ENCODE results near the gene ALG11. TPM values are rescaled to one million over a fixed set of nuclear protein-coding genes. Genes with fewer than 3 reads are reported as not detected.

Gene ALG11
- total and polyA plus RNA-seq, 12 donors = 2.8 to 24.9 (median 21.0) TPM

GRCh38 chr13:52061587-52061986 lies 49.4 kb downstream of the ALG11 start:
- Histone ChIP-seq H3K36me3 (no peaks in the 10 kb centered on the region), H3K4me1 (peaks cover 0 to 19% (median 13%) of the 10 kb centered on the region in 9 donors), H3K27me3 (no peaks in the 10 kb centered on the region), H3K27ac (peak overlapping the region in 7 of 10 donors; percentile 3 to 87 (median 82)), H3K4me3 (peak overlapping the region in 1 of 10 donors; percentile 11), H3K9me3 (peaks cover 0 to 25% (median 13%) of the 10 kb centered on the region in 11 donors)
- intact Hi-C loops (cut with DNase I) = no loop called here
- ATAC-seq = peak in 7 of 8 donors; percentile 72 to 97 (median 84)
- TF ChIP-seq, protein P1, sequence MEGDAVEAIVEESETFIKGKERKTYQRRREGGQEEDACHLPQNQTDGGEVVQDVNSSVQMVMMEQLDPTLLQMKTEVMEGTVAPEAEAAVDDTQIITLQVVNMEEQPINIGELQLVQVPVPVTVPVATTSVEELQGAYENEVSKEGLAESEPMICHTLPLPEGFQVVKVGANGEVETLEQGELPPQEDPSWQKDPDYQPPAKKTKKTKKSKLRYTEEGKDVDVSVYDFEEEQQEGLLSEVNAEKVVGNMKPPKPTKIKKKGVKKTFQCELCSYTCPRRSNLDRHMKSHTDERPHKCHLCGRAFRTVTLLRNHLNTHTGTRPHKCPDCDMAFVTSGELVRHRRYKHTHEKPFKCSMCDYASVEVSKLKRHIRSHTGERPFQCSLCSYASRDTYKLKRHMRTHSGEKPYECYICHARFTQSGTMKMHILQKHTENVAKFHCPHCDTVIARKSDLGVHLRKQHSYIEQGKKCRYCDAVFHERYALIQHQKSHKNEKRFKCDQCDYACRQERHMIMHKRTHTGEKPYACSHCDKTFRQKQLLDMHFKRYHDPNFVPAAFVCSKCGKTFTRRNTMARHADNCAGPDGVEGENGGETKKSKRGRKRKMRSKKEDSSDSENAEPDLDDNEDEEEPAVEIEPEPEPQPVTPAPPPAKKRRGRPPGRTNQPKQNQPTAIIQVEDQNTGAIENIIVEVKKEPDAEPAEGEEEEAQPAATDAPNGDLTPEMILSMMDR (IDR thresholded peaks at IDR 0.05) = no peak
- WGBS, 2 donors = 8 to 11% methylated on average over 3 of the region's 3 CpGs
- DNase-seq = peak in 1 of 2 donors; percentile 13

- DNase-seq (no peak), ATAC-seq (no peak)
- Histone ChIP-seq H3K9me3 (peaks cover 0 to 59% (median 28%) of the 10 kb centered on the region in 11 donors), H3K36me3 (no peaks in the 10 kb centered on the region), H3K4me1 (peaks cover 0 to 4% (median 2%) of the 10 kb centered on the region in 9 donors), H3K4me3 (no peak overlapping the region), H3K27me3 (no peaks in the 10 kb centered on the region), H3K27ac (no peak overlapping the region)
- TF ChIP-seq, protein P1 (IDR thresholded peaks at IDR 0.05) = no peak
- intact Hi-C loops (cut with DNase I) = no loop called here
Measured at GRCh38 chr13:52067237-52067636, 55.0 kb downstream of the ALG11 start.

DNA sequence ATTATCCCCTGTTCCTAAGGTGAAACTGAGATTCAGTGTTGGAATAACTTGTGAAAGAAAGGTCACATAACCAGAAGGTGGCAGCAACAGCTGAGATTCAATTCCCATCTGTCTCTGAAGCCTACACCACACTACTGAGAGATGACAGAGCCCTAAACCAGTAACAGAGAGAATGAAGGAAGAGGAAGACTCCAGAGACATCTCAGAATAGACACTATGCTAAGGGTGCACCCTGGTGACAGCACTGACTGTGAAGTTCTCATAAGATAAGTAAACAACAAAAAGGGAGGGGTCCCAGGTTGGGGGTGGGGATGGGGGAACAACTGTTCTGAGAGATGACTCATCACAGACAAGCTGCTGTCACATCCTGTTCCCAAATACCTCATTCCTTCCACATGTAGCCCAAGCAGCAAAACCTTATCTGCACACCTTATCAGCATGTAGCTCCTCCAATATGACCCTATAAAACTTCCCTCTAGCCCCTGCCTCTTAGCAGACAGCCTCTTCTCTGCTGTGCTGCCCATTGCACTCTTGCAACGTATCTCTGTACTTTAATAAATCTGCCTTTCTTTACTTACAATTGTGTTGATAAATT lies 58.8 kb downstream of the ALG11 start:
- Histone ChIP-seq H3K27me3 (no peaks in the 10 kb centered on the region), H3K27ac (no peak overlapping the region), H3K4me1 (no peaks in the 10 kb centered on the region), H3K36me3 (no peaks in the 10 kb centered on the region), H3K4me3 (no peak overlapping the region), H3K9me3 (peaks cover 0 to 55% (median 20%) of the 10 kb centered on the region in 11 donors)
- no peak for DNase-seq
- intact Hi-C loops (cut with DNase I) = loop anchor here in 1 of 10 donors (10.0 kb wide), 1 partner anchor 54 kb away; the partner anchor contains the start of gene NEK5
- ATAC-seq = peak in 4 of 8 donors; percentile 44 to 79 (median 69)
- TF ChIP-seq, protein P1 (IDR thresholded peaks at IDR 0.05) = peak in 3 of 9 donors; percentile 29 to 37 (median 31)
- WGBS, 2 donors = 90% methylated on average over 1 of the region's 1 CpG

Other genes starting within 250 kb of the ALG11 start
- gene DHRS12, start 208.2 kb upstream of the ALG11 start, total RNA-seq = 10 to 100 TPM in 6 of 10 donors, 1 to 10 TPM in 4; 8.6 to 14.0 (median 10.3) TPM
- gene DHRS12, start 208.2 kb upstream of the ALG11 start, polyA plus RNA-seq = 10 to 100 TPM in 1 of 2 donors, 1 to 10 TPM in 1; 5.5 to 20.6 TPM
- gene TMEM272, start 167.2 kb upstream of the ALG11 start, total RNA-seq = 1 to 10 TPM in 4 of 10 donors, under 1 TPM in 6; 0.32 to 2.7 (median 0.77) TPM
- gene TMEM272, start 167.2 kb upstream of the ALG11 start, polyA plus RNA-seq = under 1 TPM; 0.09 to 0.37 TPM
- gene CCDC70, start 150.4 kb upstream of the ALG11 start, total RNA-seq = not detected
- not detected for gene CCDC70, start 150.4 kb upstream of the ALG11 start, polyA plus RNA-seq
- 1 to 10 TPM; 3.0 to 9.3 (median 6.0) TPM for gene ATP7B, start 948 bp upstream of the ALG11 start, total RNA-seq
- gene ATP7B, start 948 bp upstream of the ALG11 start, polyA plus RNA-seq = 1 to 10 TPM; 2.0 to 3.2 TPM
- 10 to 100 TPM in 8 of 10 donors, 1 to 10 TPM in 2; 8.9 to 15.1 (median 12.4) TPM for gene UTP14C, start 12.3 kb downstream of the ALG11 start, total RNA-seq
- 1 to 10 TPM; 3.0 to 4.9 TPM for gene UTP14C, start 12.3 kb downstream of the ALG11 start, polyA plus RNA-seq
- gene NEK5, start 116.7 kb downstream of the ALG11 start, total RNA-seq = under 1 TPM in 9 of 10 donors, not detected in 1; 0.10 to 0.93 (median 0.27) TPM
- gene NEK5, start 116.7 kb downstream of the ALG11 start, polyA plus RNA-seq = under 1 TPM; 0.03 to 0.15 TPM
- 1 to 10 TPM; 4.5 to 7.1 (median 5.8) TPM for gene NEK3, start 147.2 kb downstream of the ALG11 start, total RNA-seq
- gene NEK3, start 147.2 kb downstream of the ALG11 start, polyA plus RNA-seq = 10 to 100 TPM in 1 of 2 donors, 1 to 10 TPM in 1; 7.5 to 37.9 TPM

Data from heart right ventricle (tissue), 16 donors.